ENCODE measurements around the gene KRT71. TPM values are rescaled to one million over a fixed set of nuclear protein-coding genes. Genes with fewer than 3 reads are reported as not detected.

The KRT71 gene
- total RNA-seq, 2 donors from 2014 or later = not detected

- WGBS, 2 experiments (ENCODE audit: insufficient coverage in 1 of 2, insufficient read length in 1 of 2) = 92 to 97% methylated on average over 15 of the region's 15 CpGs
- H3K9me3 ChIP-seq (ENCODE audit: control insufficient read depth, low read length) = no peaks in the 10 kb centered on the region
- H3K27me3 Mint-ChIP-seq (ENCODE audit: insufficient read depth) = peaks cover 14% of the 10 kb centered on the region
- no peaks in the 10 kb centered on the region for H3K27me3 ChIP-seq (ENCODE audit: control insufficient read depth, insufficient read depth, low read length, poor library complexity, severe bottlenecking)
- no peak for TF ChIP-seq CTCF (conservative IDR thresholded peaks at IDR 0.05)
- H3K4me1 ChIP-seq (ENCODE audit: control insufficient read depth, insufficient read depth, low read length) = no peaks in the 10 kb centered on the region
- no peaks in the 10 kb centered on the region for H3K4me1 Mint-ChIP-seq
- H3K4me3 Mint-ChIP-seq = no peak overlapping the region
- H3K9me3 Mint-ChIP-seq = no peaks in the 10 kb centered on the region
- no peak overlapping the region for H3K4me3 ChIP-seq (ENCODE audit: low read length)
- H3K27ac Mint-ChIP-seq = no peak overlapping the region
- no peak overlapping the region for H3K27ac ChIP-seq (ENCODE audit: low read depth, low read length)
- no peak for DNase-seq
- no peaks in the 10 kb centered on the region for H3K36me3 ChIP-seq (ENCODE audit: control insufficient read depth, insufficient read depth, low read length)
- no peak overlapping the region for H3K9ac ChIP-seq (ENCODE audit: extremely low read depth, low read length, poor library complexity, severe bottlenecking)
- H3K36me3 Mint-ChIP-seq (ENCODE audit: low read depth) = no peaks in the 10 kb centered on the region
Observed at GRCh38 chr12:52573306-52573705, 20.4 kb upstream of the KRT71 start.

DNA sequence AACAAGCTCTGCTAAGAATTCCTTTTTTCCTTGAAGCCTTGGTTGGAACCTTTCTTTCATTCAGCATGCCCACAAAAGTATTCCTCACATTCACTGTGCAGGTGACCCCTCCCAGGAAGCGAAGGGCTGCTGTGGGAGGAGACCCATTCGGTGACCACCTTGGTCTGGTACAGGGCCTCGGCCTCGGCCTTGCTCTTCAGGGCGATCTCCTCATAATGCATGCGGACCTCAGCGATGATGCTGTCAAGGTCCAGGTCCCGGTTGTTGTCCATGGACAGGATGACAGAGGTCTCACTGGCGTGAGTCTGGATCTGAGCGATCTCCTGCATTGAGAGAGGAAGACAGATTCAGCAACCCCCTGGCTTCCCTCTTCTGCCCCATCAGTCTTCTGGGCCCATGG, 17.6 kb upstream of the KRT71 start:
- no peaks in the 10 kb centered on the region for H3K9me3 ChIP-seq (ENCODE audit: control insufficient read depth, low read length)
- peaks cover 7% of the 10 kb centered on the region for H3K4me1 Mint-ChIP-seq
- H3K9ac ChIP-seq (ENCODE audit: extremely low read depth, low read length, poor library complexity, severe bottlenecking) = no peak overlapping the region
- H3K4me1 ChIP-seq (ENCODE audit: control insufficient read depth, insufficient read depth, low read length) = no peaks in the 10 kb centered on the region
- H3K27ac Mint-ChIP-seq = no peak overlapping the region
- no peaks in the 10 kb centered on the region for H3K9me3 Mint-ChIP-seq
- TF ChIP-seq CTCF (conservative IDR thresholded peaks at IDR 0.05) = no peak
- DNase-seq = no peak
- H3K27ac ChIP-seq (ENCODE audit: low read depth, low read length) = no peak overlapping the region
- H3K36me3 Mint-ChIP-seq (ENCODE audit: low read depth) = no peaks in the 10 kb centered on the region
- no peaks in the 10 kb centered on the region for H3K27me3 ChIP-seq (ENCODE audit: control insufficient read depth, insufficient read depth, low read length, poor library complexity, severe bottlenecking)
- no peak overlapping the region for H3K4me3 Mint-ChIP-seq
- no peak overlapping the region for H3K4me3 ChIP-seq (ENCODE audit: low read length)
- H3K27me3 Mint-ChIP-seq (ENCODE audit: insufficient read depth) = peaks cover 20% of the 10 kb centered on the region
- H3K36me3 ChIP-seq (ENCODE audit: control insufficient read depth, insufficient read depth, low read length) = no peaks in the 10 kb centered on the region
- 89 to 92% methylated on average over 4 to 10 of the region's 10 CpGs for WGBS, 2 experiments (ENCODE audit: insufficient coverage in 1 of 2, insufficient read length in 1 of 2)

GRCh38 chr12:52568111-52568510, 15.2 kb upstream of the KRT71 start:
- no peak for DNase-seq
- no peaks in the 10 kb centered on the region for H3K36me3 ChIP-seq (ENCODE audit: control insufficient read depth, insufficient read depth, low read length)
- no peaks in the 10 kb centered on the region for H3K9me3 ChIP-seq (ENCODE audit: control insufficient read depth, low read length)
- Mint-ChIP-seq H3K27me3 (ENCODE audit: insufficient read depth) (peaks cover 28% of the 10 kb centered on the region), H3K27ac (no peak overlapping the region), H3K36me3 (ENCODE audit: low read depth) (no peaks in the 10 kb centered on the region), H3K4me3 (no peak overlapping the region), H3K4me1 (peaks cover 7% of the 10 kb centered on the region), H3K9me3 (no peaks in the 10 kb centered on the region)
- H3K27me3 ChIP-seq (ENCODE audit: control insufficient read depth, insufficient read depth, low read length, poor library complexity, severe bottlenecking) = peaks cover 14% of the 10 kb centered on the region
- H3K27ac ChIP-seq (ENCODE audit: low read depth, low read length) = no peak overlapping the region
- TF ChIP-seq CTCF (conservative IDR thresholded peaks at IDR 0.05) = no peak
- WGBS, 2 experiments (ENCODE audit: insufficient coverage in 1 of 2, insufficient read length in 1 of 2) = 93 to 94% methylated on average over 12 of the region's 12 CpGs
- H3K9ac ChIP-seq (ENCODE audit: extremely low read depth, low read length, poor library complexity, severe bottlenecking) = no peak overlapping the region
- no peaks in the 10 kb centered on the region for H3K4me1 ChIP-seq (ENCODE audit: control insufficient read depth, insufficient read depth, low read length)
- no peak overlapping the region for H3K4me3 ChIP-seq (ENCODE audit: low read length)
